ENCODE data around the gene DPF3.

GRCh38 chr14:72615451-72616121 is 278.3 kb downstream of the DPF3 start:
- no peak for TF ChIP-seq YY1 (IDR thresholded peaks at IDR 0.05; ENCODE audit: insufficient read depth, insufficient read length)
- TF ChIP-seq ZNF274 (IDR thresholded peaks at IDR 0.05; ENCODE audit: low read depth, low read length): no peak
- TF ChIP-seq SUZ12 (IDR thresholded peaks at IDR 0.05; ENCODE audit: extremely low read depth, insufficient read depth, insufficient read length): no peak
